Loucy (cell line): ENCODE measurements around the gene DHX32.

ENCODE experiments used
- H2AFZ ChIP-seq: fragments of 200-600 bp; sonication (generic); 2 replicates; pipeline ENCODE4 v1.6.0; 2016; ENCODE audit warnings: antibody characterized with exemption, mild to moderate bottlenecking, low read length, moderate library complexity
- H3F3A ChIP-seq: fragments of 200-600 bp; 2 replicates; pipeline ENCODE4 v1.6.0; 2016; ENCODE audit warnings: antibody characterized with exemption, low read depth, mild to moderate bottlenecking
- H3K27me3 ChIP-seq: fragments of 200-600 bp; sonication (generic); 2 replicates; pipeline ENCODE4 v1.6.1; 2014; ENCODE audit warnings: low read length, mild to moderate bottlenecking; ENCODE audit not compliant: insufficient read depth, poor library complexity, severe bottlenecking
- H3K36me3 ChIP-seq: fragments of 200-600 bp; sonication (generic); 2 replicates; pipeline ENCODE4 v1.6.1; 2016; ENCODE audit warnings: low read length; ENCODE audit not compliant: insufficient read depth
- H3K4me1 ChIP-seq: fragments of 200-600 bp; sonication (generic); 2 replicates; pipeline ENCODE4 v1.5.1; 2014; ENCODE audit warnings: low read length, mild to moderate bottlenecking; ENCODE audit not compliant: insufficient read depth, poor library complexity, severe bottlenecking
- H3K4me2 ChIP-seq: fragments of 200-600 bp; sonication (generic); 2 replicates; pipeline ENCODE4 v1.6.0; 2014; ENCODE audit warnings: antibody characterized with exemption, low read length, low read depth, mild to moderate bottlenecking; ENCODE audit not compliant: poor library complexity, severe bottlenecking
- H3K4me3 ChIP-seq: fragments of 200-600 bp; sonication (generic); 2 replicates; pipeline ENCODE4 v1.5.1; 2014; ENCODE audit warnings: low read length, mild to moderate bottlenecking, mixed read lengths; ENCODE audit not compliant: poor library complexity, severe bottlenecking
- H3K79me2 ChIP-seq: fragments of 200-600 bp; sonication (generic); 2 replicates; pipeline ENCODE4 v1.6.1; 2014; ENCODE audit warnings: low read length; ENCODE audit not compliant: insufficient read depth
- H3K9ac ChIP-seq: fragments of 200-600 bp; sonication (generic); 2 replicates; pipeline ENCODE4 v1.6.0; 2014; ENCODE audit warnings: mild to moderate bottlenecking, low read depth, low read length, moderate library complexity; ENCODE audit not compliant: poor library complexity, severe bottlenecking
- H3K9me2 ChIP-seq: fragments of 200-600 bp; sonication (generic); replicated peaks from 2 replicates; pipeline ENCODE4 v1.6.1; 2016; ENCODE audit warnings: low read depth, low read length, mixed read lengths
- H3K9me3 ChIP-seq: fragments of 200-600 bp; sonication (generic); 2 replicates; pipeline ENCODE4 v1.6.1; 2014; ENCODE audit warnings: mild to moderate bottlenecking, antibody characterized with exemption, low read length, low read depth; ENCODE audit not compliant: insufficient read depth
- H4K20me1 ChIP-seq: fragments of 200-600 bp; sonication (generic); 2 replicates; pipeline ENCODE4 v1.6.0; 2014; ENCODE audit warnings: antibody characterized with exemption, low read length, mild to moderate bottlenecking; ENCODE audit not compliant: insufficient read depth, poor library complexity, severe bottlenecking
- EZH2phosphoT487 ChIP-seq: fragments of 200-600 bp; IDR thresholded peaks from 2 replicates; pipeline ENCODE4 v1.6.1; 2018; ENCODE audit warnings: antibody characterized with exemption, mild to moderate bottlenecking, moderate library complexity, borderline replicate concordance
- TF ChIP-seq, protein P1 (sequence below): fragments of 200-600 bp; sonication (generic); conservative IDR thresholded peaks from 2 replicates; pipeline ENCODE4 v1.5.1; 2014; ENCODE audit warnings: mild to moderate bottlenecking, antibody characterized with exemption, low read length

DHX32 gene

DNA sequence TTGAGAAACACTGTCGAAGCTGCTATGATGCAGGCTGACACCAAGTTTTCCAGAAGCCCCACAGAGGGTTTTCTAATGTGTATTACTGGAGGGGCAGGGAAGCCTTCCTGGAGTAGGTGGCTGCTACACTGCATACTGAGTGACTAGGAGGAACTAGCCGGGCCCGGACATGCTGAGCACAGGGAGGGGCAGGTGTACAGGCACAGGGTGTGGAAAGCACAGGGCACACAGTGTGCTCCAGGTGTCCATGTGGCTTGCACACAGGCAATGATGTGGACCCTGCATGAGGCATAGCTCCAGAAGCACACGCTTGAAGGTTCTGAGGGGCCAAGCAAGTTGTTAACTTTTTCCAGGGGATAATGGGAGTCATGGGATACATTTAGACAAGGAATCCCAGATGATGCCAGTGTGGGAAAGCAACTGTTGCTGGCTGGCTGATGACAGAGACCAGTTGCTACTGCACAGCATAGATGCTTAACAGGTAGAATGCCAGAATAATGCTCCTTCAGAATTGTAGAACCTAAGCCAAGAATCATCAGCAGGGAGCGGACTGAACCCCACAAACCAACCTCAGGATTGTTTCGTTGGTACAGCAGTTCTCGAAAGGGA, 14.6 kb downstream of the DHX32 start:
- no peaks in the 10 kb centered on the region for H3F3A ChIP-seq
- H3K4me3 ChIP-seq = no peak overlapping the region
- no peak overlapping the region for H2AFZ ChIP-seq
- no peaks in the 10 kb centered on the region for H4K20me1 ChIP-seq
- no peaks in the 10 kb centered on the region for H3K27me3 ChIP-seq
- H3K79me2 ChIP-seq = no peaks in the 10 kb centered on the region
- H3K4me2 ChIP-seq = no peak overlapping the region
- TF ChIP-seq EZH2phosphoT487 = no peak
- TF ChIP-seq, protein P1, sequence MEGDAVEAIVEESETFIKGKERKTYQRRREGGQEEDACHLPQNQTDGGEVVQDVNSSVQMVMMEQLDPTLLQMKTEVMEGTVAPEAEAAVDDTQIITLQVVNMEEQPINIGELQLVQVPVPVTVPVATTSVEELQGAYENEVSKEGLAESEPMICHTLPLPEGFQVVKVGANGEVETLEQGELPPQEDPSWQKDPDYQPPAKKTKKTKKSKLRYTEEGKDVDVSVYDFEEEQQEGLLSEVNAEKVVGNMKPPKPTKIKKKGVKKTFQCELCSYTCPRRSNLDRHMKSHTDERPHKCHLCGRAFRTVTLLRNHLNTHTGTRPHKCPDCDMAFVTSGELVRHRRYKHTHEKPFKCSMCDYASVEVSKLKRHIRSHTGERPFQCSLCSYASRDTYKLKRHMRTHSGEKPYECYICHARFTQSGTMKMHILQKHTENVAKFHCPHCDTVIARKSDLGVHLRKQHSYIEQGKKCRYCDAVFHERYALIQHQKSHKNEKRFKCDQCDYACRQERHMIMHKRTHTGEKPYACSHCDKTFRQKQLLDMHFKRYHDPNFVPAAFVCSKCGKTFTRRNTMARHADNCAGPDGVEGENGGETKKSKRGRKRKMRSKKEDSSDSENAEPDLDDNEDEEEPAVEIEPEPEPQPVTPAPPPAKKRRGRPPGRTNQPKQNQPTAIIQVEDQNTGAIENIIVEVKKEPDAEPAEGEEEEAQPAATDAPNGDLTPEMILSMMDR = no peak
- H3K4me1 ChIP-seq = no peaks in the 10 kb centered on the region
- no peaks in the 10 kb centered on the region for H3K9me2 ChIP-seq
- no peaks in the 10 kb centered on the region for H3K9me3 ChIP-seq
- H3K9ac ChIP-seq = no peak overlapping the region
- H3K36me3 ChIP-seq = no peaks in the 10 kb centered on the region

DNA sequence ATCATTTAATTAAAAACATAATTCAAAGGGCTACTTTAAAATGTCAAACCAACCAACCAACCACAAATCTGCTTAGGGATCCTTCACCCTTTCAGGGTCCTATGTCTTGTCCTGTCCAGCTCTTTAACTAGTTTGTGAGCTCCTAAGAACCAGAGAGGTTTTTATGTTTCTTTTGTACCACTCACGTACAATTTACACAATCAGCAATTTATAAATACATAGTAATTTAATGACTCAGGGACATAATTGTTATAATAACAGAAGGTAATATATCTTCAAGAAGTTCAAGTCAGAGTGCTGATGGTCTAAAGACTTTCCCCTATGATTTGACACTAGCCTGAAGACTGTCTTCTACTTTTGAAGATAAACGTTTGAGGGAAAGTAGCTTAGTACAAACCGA, 16.0 kb downstream of the DHX32 start:
- no peak overlapping the region for H3K9ac ChIP-seq
- H3K4me2 ChIP-seq = no peak overlapping the region
- no peak overlapping the region for H3K4me3 ChIP-seq
- no peaks in the 10 kb centered on the region for H3F3A ChIP-seq
- no peaks in the 10 kb centered on the region for H3K4me1 ChIP-seq
- TF ChIP-seq EZH2phosphoT487 = no peak
- TF ChIP-seq, protein P1 = no peak
- H3K27me3 ChIP-seq = no peaks in the 10 kb centered on the region
- no peaks in the 10 kb centered on the region for H4K20me1 ChIP-seq
- H3K9me3 ChIP-seq = no peaks in the 10 kb centered on the region
- no peaks in the 10 kb centered on the region for H3K79me2 ChIP-seq
- no peaks in the 10 kb centered on the region for H3K36me3 ChIP-seq
- no peaks in the 10 kb centered on the region for H3K9me2 ChIP-seq
- no peak overlapping the region for H2AFZ ChIP-seq

DNA sequence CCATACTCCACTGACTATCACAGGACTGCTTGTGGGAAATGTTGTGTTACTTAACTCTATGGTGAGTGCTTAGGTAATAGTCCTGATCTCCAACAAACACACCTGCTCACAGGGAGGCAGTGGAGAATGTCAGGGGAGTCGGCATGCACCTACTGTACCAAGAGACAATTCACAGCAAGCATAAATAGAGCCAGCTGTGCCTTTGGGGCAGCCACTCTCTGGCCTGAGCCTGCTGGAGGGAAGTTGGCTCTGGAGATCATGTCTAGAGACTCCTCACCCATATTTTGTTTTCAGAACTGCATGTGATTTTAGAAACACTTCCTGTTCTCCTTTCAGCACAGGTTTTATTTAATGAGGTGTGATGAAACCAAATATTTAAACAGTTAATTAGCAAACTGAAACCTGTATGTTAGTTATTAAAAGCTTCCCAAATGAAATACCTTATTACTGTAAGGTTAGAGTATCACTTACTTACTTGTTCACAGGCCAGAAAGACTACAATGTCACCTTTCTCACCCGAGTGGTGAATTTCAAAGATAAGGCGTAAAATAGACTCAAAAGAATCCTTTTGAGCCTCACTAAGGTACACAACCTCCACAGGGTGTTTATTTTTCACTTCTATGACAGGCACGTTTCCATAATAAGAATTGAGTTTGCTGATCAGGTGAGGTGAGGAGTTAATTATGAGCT, 21.8 kb downstream of the DHX32 start:
- TF ChIP-seq, protein P1 = no peak
- TF ChIP-seq EZH2phosphoT487 = no peak
- Histone ChIP-seq H3K27me3 (no peaks in the 10 kb centered on the region), H3K79me2 (no peaks in the 10 kb centered on the region), H3K4me2 (no peak overlapping the region), H3K4me3 (no peak overlapping the region), H3F3A (no peaks in the 10 kb centered on the region), H4K20me1 (no peaks in the 10 kb centered on the region), H3K9me2 (no peaks in the 10 kb centered on the region), H3K4me1 (no peaks in the 10 kb centered on the region), H3K9me3 (no peaks in the 10 kb centered on the region), H2AFZ (no peak overlapping the region), H3K9ac (no peak overlapping the region), H3K36me3 (no peaks in the 10 kb centered on the region)
